ENCODE data around the gene CEP295NL. TPM values are rescaled to one million over a fixed set of nuclear protein-coding genes. Genes with fewer than 3 reads are reported as not detected.

The CEP295NL gene
- total and polyA plus RNA-seq, 2 of the 8 experiments (the other 6 are each of a cell fraction or from before 2014, with no cell fraction given), result 0.06 to 2.0 TPM

DNA sequence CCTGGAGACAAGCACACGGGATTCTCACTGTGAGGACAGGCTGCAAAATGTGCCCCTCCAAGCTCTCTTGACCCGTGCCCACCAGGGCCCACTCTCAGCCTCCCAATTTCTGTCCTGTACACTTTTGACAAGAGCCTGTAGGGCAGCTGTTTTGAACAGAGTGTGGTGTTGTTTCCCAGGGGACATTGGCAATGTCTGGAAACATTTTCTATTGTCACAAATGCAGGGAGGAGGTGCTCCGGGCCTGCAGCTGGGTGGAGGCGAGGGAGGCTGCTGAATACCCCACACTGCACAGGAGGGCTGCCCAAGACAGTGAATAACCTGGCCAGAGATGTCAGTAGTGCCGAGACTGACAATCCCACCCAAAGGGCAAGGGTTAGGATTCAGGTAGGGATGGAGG, 10.5 kb downstream of the CEP295NL start:
- Histone ChIP-seq H2AK5ac (ENCODE audit: low read depth, low read length) (no peak overlapping the region), H4K20me1 (replicated peaks in 1 of 2; ENCODE audit: control insufficient read depth in 1 of 2, insufficient read depth in 2 of 2, low read length in 2 of 2) (peaks cover 3 to 12% of the 10 kb centered on the region in 2 experiments), H3K9me3 (ENCODE audit: insufficient read depth in 2 of 2, low read depth in 1 of 2, low read length in 1 of 2) (no peaks in the 10 kb centered on the region), H2BK15ac (ENCODE audit: low read length) (no peak overlapping the region), H3K27me3 (replicated peaks in 1 of 4; ENCODE audit: control insufficient read depth in 3 of 4, extremely low read depth in 1 of 4, insufficient read depth in 3 of 4, low read length in 3 of 4) (no peaks in the 10 kb centered on the region), H2AFZ (ENCODE audit: low read length) (no peak overlapping the region), H4K91ac (replicated peaks; ENCODE audit: insufficient read length, low read length) (no peak overlapping the region), H3K14ac (ENCODE audit: insufficient read length) (no peak overlapping the region), H3K79me2 (ENCODE audit: control insufficient read depth in 1 of 2, insufficient read depth in 2 of 2, low read length in 2 of 2) (peaks cover 0 to 33% of the 10 kb centered on the region in 2 experiments; a peak in 2 of 4 replicates), H2BK5ac (ENCODE audit: low read depth, low read length) (no peak overlapping the region), H4K8ac (ENCODE audit: extremely low read depth, insufficient read depth, low read length) (no peak overlapping the region), H2BK20ac (ENCODE audit: low read length) (no peak overlapping the region), H3K4me1 (replicated peaks in 1 of 4; ENCODE audit: control insufficient read depth in 3 of 4, insufficient read depth in 4 of 4, low read length in 3 of 4) (peaks cover 0 to 3% (median 2%) of the 10 kb centered on the region in 4 experiments; a peak in 5 of 7 replicates), H4K5ac (ENCODE audit: insufficient read length, low read depth, low read length) (no peak overlapping the region), H3K18ac (ENCODE audit: extremely low read depth, low read length) (no peak overlapping the region), H2BK120ac (replicated peaks; ENCODE audit: low read depth, low read length) (no peak overlapping the region), H3K56ac (replicated peaks; ENCODE audit: insufficient read length, low read depth, low read length) (no peak overlapping the region), H3K4me3 (ENCODE audit: extremely low read depth in 1 of 4, insufficient read depth in 2 of 4, low read depth in 3 of 4, low read length in 4 of 4) (no peak overlapping the region), H3K27ac (ENCODE audit: low read depth, low read length) (no peak overlapping the region), H2BK12ac (ENCODE audit: low read depth, low read length) (no peak overlapping the region), H3K23me2 (ENCODE audit: low read depth, low read length) (no peaks in the 10 kb centered on the region; the same call in 1 of the 2 replicates), H3K36me3 (ENCODE audit: control insufficient read depth in 2 of 4, insufficient read depth in 4 of 4, low read length in 3 of 4) (no peaks in the 10 kb centered on the region; a peak in 3 of 8 replicates), H3K79me1 (ENCODE audit: low read depth, low read length) (peaks cover 13% of the 10 kb centered on the region), H3K4ac (replicated peaks; ENCODE audit: insufficient read length, low read depth, low read length) (no peak overlapping the region), H3K4me2 (ENCODE audit: insufficient read depth in 1 of 2, low read depth in 2 of 2, low read length in 2 of 2) (no peak overlapping the region), H3K23ac (ENCODE audit: insufficient read length) (no peak overlapping the region), H3K9ac (replicated peaks in 1 of 4; ENCODE audit: extremely low read depth in 1 of 4, low read depth in 3 of 4, low read length in 3 of 4) (no peak overlapping the region)
- FAIRE-seq, result no peak
- ChIA-PET CTCF (ENCODE audit: partially characterized antibody) (interaction anchor here (1.4 to 5.9 kb wide), 2 partner anchors 27 to 79 kb away, joined by 4 to 19 read pairs; no protein-coding TSS in a partner anchor), POLR2A (ENCODE audit: partially characterized antibody) (interaction anchor here (0.6 kb wide), 1 partner anchor 81 kb away, joined by 3 read pairs; no protein-coding TSS in a partner anchor)
- no peak for DNase-seq (ENCODE audit: low read depth in 1 of 2, low spot score in 2 of 2)
- no peak for TF ChIP-seq CHD2 (IDR thresholded peaks at IDR 0.05; ENCODE audit: low read length)
- no peak for TF ChIP-seq SAP30 (IDR thresholded peaks at IDR 0.05; ENCODE audit: insufficient read depth, insufficient replicate concordance, low read length)
- no peak for TF ChIP-seq SUZ12 (IDR thresholded peaks at IDR 0.05; ENCODE audit: low read length)
- 87% methylated on average over 5 of the region's 5 CpGs; no CpG with 5 or more reads in 1 of the 2 experiments for WGBS, 2 experiments (ENCODE audit: extremely low coverage in 1 of 2, insufficient coverage in 1 of 2, insufficient read length in 1 of 2, insufficient replicate concordance in 2 of 2, low coverage in 1 of 2, low lambda C conversion rate in 2 of 2, missing lambda C conversion rate in 1 of 2)

Data from H1 (cell line).